ENCODE measurements around the gene GLOD4.

- TF ChIP-seq CTCF (IDR thresholded peaks at IDR 0.05), result no peak
- no peak for TF ChIP-seq POLR2A (IDR thresholded peaks at IDR 0.05)
Measured at GRCh38 chr17:830381-830780, 48.3 kb upstream of the GLOD4 start.
